Measurements from ENCODE around the gene WEE2.

DNA sequence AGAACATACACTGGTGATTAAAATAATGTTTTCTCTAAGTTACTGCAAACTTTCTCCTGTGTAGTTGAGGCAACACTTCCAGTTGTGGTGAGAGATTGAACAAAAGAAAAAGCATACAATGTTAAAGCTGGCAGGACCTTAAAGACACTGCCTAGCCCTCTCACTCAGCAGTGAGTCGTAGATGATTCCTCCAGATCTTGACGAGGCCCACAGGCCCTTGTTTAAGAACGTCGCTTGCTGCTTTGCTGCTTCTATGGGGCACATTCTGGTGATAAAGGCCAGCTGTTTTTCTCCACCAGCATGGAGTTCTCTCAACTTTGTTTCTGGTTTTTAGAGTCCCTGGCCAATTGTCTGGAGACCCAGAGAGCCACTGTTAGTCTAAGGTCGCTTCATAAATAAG lies 3.4 kb upstream of the WEE2 start:
- TF ChIP-seq POLR2A (IDR thresholded peaks at IDR 0.05; ENCODE audit: low read depth, low read length) = no peak
- no peak for TF ChIP-seq POLR2AphosphoS5 (IDR thresholded peaks at IDR 0.05; ENCODE audit: low read depth, low read length)

Data from GM12892 (cell line).